Liver (tissue), 9 donors: ENCODE data around the gene ULK1. TPM values are rescaled to one million over a fixed set of nuclear protein-coding genes. Genes with fewer than 3 reads are reported as not detected.
A peak's percentile ranks its signal among the peaks of the same experiment; 100 is the strongest.

Source experiments
- DNase-seq: peaks from one replicate; pipeline ENCODE4 v3.0.0-alpha.2; 2017; ENCODE audit warnings: low spot score
- H3K27ac ChIP-seq, 2 donors: one replicate each; pipeline ENCODE4 v1.7.0; 2013; ENCODE audit warnings: inconsistent platforms in 2 of 2, low read length in 2 of 2, control low read depth in 1 of 2, low read depth in 1 of 2, mild to moderate bottlenecking in 1 of 2
- H3K27me3 ChIP-seq, 4 donors: one replicate each; pipeline versions ENCODE4 v1.6.1 to v1.7.0; 2013; ENCODE audit warnings: low read length in 3 of 4, inconsistent platforms in 1 of 4, mild to moderate bottlenecking in 1 of 4, moderate library complexity in 1 of 4; ENCODE audit not compliant: control insufficient read depth in 4 of 4, insufficient read depth in 4 of 4
- H3K36me3 ChIP-seq, 4 donors: one replicate each; pipeline versions ENCODE4 v1.6.1 to v1.7.0; 2013; ENCODE audit warnings: low read length in 3 of 4, mild to moderate bottlenecking in 3 of 4, low read depth in 1 of 4, moderate library complexity in 1 of 4; ENCODE audit not compliant: control insufficient read depth in 4 of 4, insufficient read depth in 3 of 4
- H3K4me1 ChIP-seq, 4 donors: one replicate each; pipeline versions ENCODE4 v1.6.1 to v1.7.0; 2013; ENCODE audit warnings: low read length in 3 of 4, mild to moderate bottlenecking in 3 of 4, moderate library complexity in 1 of 4; ENCODE audit not compliant: control insufficient read depth in 4 of 4, insufficient read depth in 4 of 4
- H3K4me3 ChIP-seq, 3 donors: one replicate each; pipeline versions ENCODE4 v1.6.1 to v1.7.0; 2013; ENCODE audit warnings: low read length in 3 of 3, control low read depth in 1 of 3, low read depth in 1 of 3, mild to moderate bottlenecking in 1 of 3
- H3K9ac ChIP-seq, 2 donors: one replicate each; pipeline ENCODE4 v1.7.0; 2013; ENCODE audit warnings: low read length in 2 of 2, mild to moderate bottlenecking in 2 of 2, moderate library complexity in 2 of 2, control low read depth in 1 of 2, low read depth in 1 of 2
- H3K9me3 ChIP-seq, 4 donors: one replicate each; pipeline versions ENCODE4 v1.6.1 to v1.7.0; 2013; ENCODE audit warnings: low read length in 3 of 4; ENCODE audit not compliant: control insufficient read depth in 4 of 4
- ATF3 ChIP-seq: IDR thresholded peaks from 2 replicates; pipeline ENCODE4 v1.6.1; 2016; ENCODE audit warnings: antibody characterized with exemption
- CTCF ChIP-seq: fragments of 150-350 bp; IDR thresholded peaks from 2 replicates; pipeline ENCODE4 v1.5.1; 2017; ENCODE audit warnings: improper control_type of control experiment, low read depth, low read length; ENCODE audit not compliant: missing input control
- EGR1 ChIP-seq, 2 donors: IDR thresholded peaks; 2 replicates each; pipeline ENCODE4 v1.6.1; 2016 to 2018; ENCODE audit warnings: antibody characterized with exemption in 2 of 2, low read depth in 2 of 2
- FOXA1 ChIP-seq: IDR thresholded peaks from 2 replicates; pipeline ENCODE4 v1.6.1; 2016; ENCODE audit warnings: antibody characterized with exemption
- FOXA2 ChIP-seq: IDR thresholded peaks from 2 replicates; pipeline ENCODE4 v1.6.1; 2016; ENCODE audit warnings: antibody characterized with exemption
- GABPA ChIP-seq, 2 donors: IDR thresholded peaks in 1 of 2; conservative IDR thresholded peaks in 1 of 2; 2 replicates each; pipeline ENCODE4 v1.6.1; 2016; ENCODE audit warnings: antibody characterized with exemption in 2 of 2, mild to moderate bottlenecking in 1 of 2, moderate library complexity in 1 of 2
- HNF4A ChIP-seq, 2 donors: conservative IDR thresholded peaks; 2 replicates each; pipeline ENCODE4 v1.6.1; 2016; ENCODE audit warnings: antibody characterized with exemption in 2 of 2, mild to moderate bottlenecking in 2 of 2
- HNF4G ChIP-seq: IDR thresholded peaks from 2 replicates; pipeline ENCODE4 v1.6.1; 2016; ENCODE audit warnings: antibody characterized with exemption
- JUND ChIP-seq, 2 donors: IDR thresholded peaks; 2 replicates each; pipeline ENCODE4 v1.6.1; 2016; ENCODE audit warnings: antibody characterized with exemption in 2 of 2
- NR2F2 ChIP-seq: IDR thresholded peaks from 2 replicates; pipeline ENCODE4 v1.6.1; 2016; ENCODE audit warnings: antibody characterized with exemption
- RAD21 ChIP-seq, 2 donors: IDR thresholded peaks; 2 replicates each; pipeline ENCODE4 v1.6.1; 2016; ENCODE audit warnings: antibody characterized with exemption in 2 of 2, mild to moderate bottlenecking in 2 of 2
- RXRA ChIP-seq, 2 donors: IDR thresholded peaks; 2 replicates each; pipeline ENCODE4 v1.6.1; 2017 to 2018; ENCODE audit warnings: antibody characterized with exemption in 2 of 2, mild to moderate bottlenecking in 1 of 2
- SP1 ChIP-seq: IDR thresholded peaks from 2 replicates; pipeline ENCODE4 v1.6.1; 2018; ENCODE audit warnings: antibody characterized with exemption, mild to moderate bottlenecking
- ZBTB33 ChIP-seq: IDR thresholded peaks from 2 replicates; pipeline ENCODE4 v1.6.1; 2016; ENCODE audit warnings: antibody characterized with exemption
- WGBS: extraction: QIAGEN DNeasy Blood & Tissue Kit; methylation state at CpG from one replicate; pipeline ENCODE4 v1.1.7; 2013; 5-methylcytosine and 5-hydroxymethylcytosine counted together
- polyA plus RNA-seq, 2 donors: library from polyadenylated mRNA; stranded (reverse) in 1 of 2; unstranded in 1 of 2; fragments of 200-250 nt in 1 of 2; fragments of >200 nt in 1 of 2; fragmentation: Nextera tagmentation in 1 of 2; extraction: Ambion mirVana in 1 of 2; gene quantifications; one replicate each; pipeline versions ENCODE4 v1.2.1 to v1.2.3, GENCODE V29; 2013 to 2015
- total RNA-seq, 2 donors: library from RNA; depleted of rRNA; stranded (reverse); fragments of >200 nt; gene quantifications; one replicate each; pipeline ENCODE4 v1.2.3, GENCODE V29; 2014
- TF ChIP-seq, protein P1 (sequence below): IDR thresholded peaks from 2 replicates; pipeline ENCODE4 v1.6.1; 2016; ENCODE audit warnings: antibody characterized with exemption
- TF ChIP-seq, protein P2 (sequence below): IDR thresholded peaks from 2 replicates; pipeline ENCODE4 v1.6.1; 2016; ENCODE audit warnings: antibody characterized with exemption, mild to moderate bottlenecking
- donor health status: healthy.
- donor health status: healthy.
- donor health status: healthy.
- donor health status: healthy.
- donor health status: healthy.

The ULK1 gene
- total and polyA plus RNA-seq, 4 donors = 12.5 to 41.7 (median 15.1) TPM

- H3K4me3 ChIP-seq = no peak overlapping the region
- H3K27ac ChIP-seq = no peak overlapping the region
- peaks cover under 1 to 9% (median 6%) of the 10 kb centered on the region in 4 donors for H3K36me3 ChIP-seq
- H3K9ac ChIP-seq = no peak overlapping the region
- peaks cover 0 to 15% (median 11%) of the 10 kb centered on the region in 4 donors for H3K4me1 ChIP-seq
- H3K9me3 ChIP-seq = no peaks in the 10 kb centered on the region
- DNase-seq = no peak
- no peaks in the 10 kb centered on the region for H3K27me3 ChIP-seq
- WGBS = 96% methylated on average over 24 of the region's 24 CpGs
- no peak for TF ChIP-seq NR2F2
Measured at GRCh38 chr12:131927110-131928079, 33.0 kb downstream of the ULK1 start.

DNA sequence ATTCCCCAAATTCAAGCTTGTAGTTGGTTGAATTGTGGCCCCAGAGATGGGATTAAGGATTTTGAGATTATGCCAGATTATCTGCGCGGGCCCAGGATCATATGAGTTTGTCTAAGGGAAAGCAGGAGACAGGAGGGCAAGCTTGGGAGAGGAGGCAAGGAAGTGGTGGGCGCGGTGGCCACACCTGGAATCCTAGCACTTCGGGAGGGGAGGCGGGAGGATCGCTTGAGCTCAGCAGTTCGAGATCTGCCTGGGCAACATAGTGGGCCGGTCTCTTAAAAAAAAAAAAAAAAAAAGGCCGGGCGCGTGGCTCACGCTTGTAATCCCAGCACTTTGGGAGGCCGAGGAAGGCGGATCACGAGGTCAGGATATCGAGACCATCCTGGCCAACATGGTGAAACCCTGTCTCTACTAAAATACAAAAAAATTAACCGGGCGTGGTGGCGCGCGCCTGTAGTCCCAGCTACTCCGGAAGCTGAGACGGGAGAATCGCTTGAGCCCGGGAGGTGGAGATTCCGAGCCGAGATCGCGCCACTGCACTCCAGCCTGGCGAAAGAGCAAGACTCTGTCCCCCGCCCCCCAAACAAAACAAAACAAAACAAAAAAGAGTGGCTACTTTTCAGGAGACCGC, 33.8 kb downstream of the ULK1 start:
- H3K36me3 ChIP-seq = peaks cover 0 to 14% (median 13%) of the 10 kb centered on the region in 4 donors
- peaks cover 0 to 15% (median 11%) of the 10 kb centered on the region in 4 donors for H3K4me1 ChIP-seq
- TF ChIP-seq GABPA (IDR thresholded peaks at IDR 0.05 in 1 of 2, conservative IDR thresholded peaks at IDR 0.05 in 1 of 2) = no peak
- TF ChIP-seq ZBTB33 = no peak
- no peak for TF ChIP-seq HNF4G
- no peak for TF ChIP-seq SP1
- TF ChIP-seq ATF3 = no peak
- TF ChIP-seq RAD21 (IDR thresholded peaks at IDR 0.05) = no peak
- TF ChIP-seq, protein P1, sequence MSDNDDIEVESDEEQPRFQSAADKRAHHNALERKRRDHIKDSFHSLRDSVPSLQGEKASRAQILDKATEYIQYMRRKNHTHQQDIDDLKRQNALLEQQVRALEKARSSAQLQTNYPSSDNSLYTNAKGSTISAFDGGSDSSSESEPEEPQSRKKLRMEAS = no peak
- TF ChIP-seq JUND (IDR thresholded peaks at IDR 0.05) = no peak
- H3K4me3 ChIP-seq = peak overlapping the region; percentile 49 to 84 (median 71)
- H3K9me3 ChIP-seq = no peaks in the 10 kb centered on the region
- H3K9ac ChIP-seq = no peak overlapping the region
- no peaks in the 10 kb centered on the region for H3K27me3 ChIP-seq
- DNase-seq = no peak
- WGBS = 47% methylated on average over 33 of the region's 33 CpGs
- H3K27ac ChIP-seq = peak overlapping the region; percentile 70 to 81

- Histone ChIP-seq H3K4me3 (peak within 1 kb of the TSS; percentile 71 to 93 (median 89)), H3K36me3 (peaks cover 5 to 22% (median 20%) of the 10 kb centered on the region in 4 donors), H3K9ac (peak within 1 kb of the TSS; percentile 29 to 54), H3K9me3 (no peaks in the 10 kb centered on the region), H3K27ac (peak within 1 kb of the TSS; percentile 70 to 81), H3K27me3 (no peaks in the 10 kb centered on the region), H3K4me1 (peaks cover 0 to 15% (median 11%) of the 10 kb centered on the region in 4 donors)
- DNase-seq = peak; percentile 96
- WGBS = under 1% methylated on average over 83 of the region's 84 CpGs
- TF ChIP-seq FOXA1 (peak; percentile 14), NR2F2 (peak; percentile 69), EGR1 (IDR thresholded peaks at IDR 0.05; ENCODE audit: low read depth in 2 of 2) (no peak), HNF4G (no peak), HNF4A (conservative IDR thresholded peaks at IDR 0.05) (peak in 1 of 2 donors; percentile 3), FOXA2 (no peak), RXRA (IDR thresholded peaks at IDR 0.05) (peak in 1 of 2 donors; percentile 30), CTCF (no peak), GABPA (IDR thresholded peaks at IDR 0.05 in 1 of 2, conservative IDR thresholded peaks at IDR 0.05 in 1 of 2) (peak in 1 of 2 donors; percentile 84)
- TF ChIP-seq, protein P2, sequence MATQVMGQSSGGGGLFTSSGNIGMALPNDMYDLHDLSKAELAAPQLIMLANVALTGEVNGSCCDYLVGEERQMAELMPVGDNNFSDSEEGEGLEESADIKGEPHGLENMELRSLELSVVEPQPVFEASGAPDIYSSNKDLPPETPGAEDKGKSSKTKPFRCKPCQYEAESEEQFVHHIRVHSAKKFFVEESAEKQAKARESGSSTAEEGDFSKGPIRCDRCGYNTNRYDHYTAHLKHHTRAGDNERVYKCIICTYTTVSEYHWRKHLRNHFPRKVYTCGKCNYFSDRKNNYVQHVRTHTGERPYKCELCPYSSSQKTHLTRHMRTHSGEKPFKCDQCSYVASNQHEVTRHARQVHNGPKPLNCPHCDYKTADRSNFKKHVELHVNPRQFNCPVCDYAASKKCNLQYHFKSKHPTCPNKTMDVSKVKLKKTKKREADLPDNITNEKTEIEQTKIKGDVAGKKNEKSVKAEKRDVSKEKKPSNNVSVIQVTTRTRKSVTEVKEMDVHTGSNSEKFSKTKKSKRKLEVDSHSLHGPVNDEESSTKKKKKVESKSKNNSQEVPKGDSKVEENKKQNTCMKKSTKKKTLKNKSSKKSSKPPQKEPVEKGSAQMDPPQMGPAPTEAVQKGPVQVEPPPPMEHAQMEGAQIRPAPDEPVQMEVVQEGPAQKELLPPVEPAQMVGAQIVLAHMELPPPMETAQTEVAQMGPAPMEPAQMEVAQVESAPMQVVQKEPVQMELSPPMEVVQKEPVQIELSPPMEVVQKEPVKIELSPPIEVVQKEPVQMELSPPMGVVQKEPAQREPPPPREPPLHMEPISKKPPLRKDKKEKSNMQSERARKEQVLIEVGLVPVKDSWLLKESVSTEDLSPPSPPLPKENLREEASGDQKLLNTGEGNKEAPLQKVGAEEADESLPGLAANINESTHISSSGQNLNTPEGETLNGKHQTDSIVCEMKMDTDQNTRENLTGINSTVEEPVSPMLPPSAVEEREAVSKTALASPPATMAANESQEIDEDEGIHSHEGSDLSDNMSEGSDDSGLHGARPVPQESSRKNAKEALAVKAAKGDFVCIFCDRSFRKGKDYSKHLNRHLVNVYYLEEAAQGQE = peak; percentile 34
Measured at GRCh38 chr12:131928711-131929580, 34.5 kb downstream of the ULK1 start, which contains the start of gene PUS1. PUS1 (plus strand) TSS chr12:131929276; CDS start chr12:131929723, 447 bp downstream.
